ENCODE data around the gene PRRT4. TPM values are rescaled to one million over a fixed set of nuclear protein-coding genes. Genes with fewer than 3 reads are reported as not detected.

The PRRT4 gene
- total RNA-seq, 1 donor from 2014 or later: not detected

Other genes with a start within 250 kb of the PRRT4 start
- not detected in 2 replicates for gene LEP, start 120.4 kb downstream of the PRRT4 start, total RNA-seq
- gene RBM28, start 17.8 kb downstream of the PRRT4 start, total RNA-seq: 6.5 and 7.0 TPM in 2 replicates
- 54.9 and 63.5 TPM in 2 replicates for gene IMPDH1, start 48.3 kb upstream of the PRRT4 start, total RNA-seq
- 8.3 and 10.2 TPM in 2 replicates for gene HILPDA, start 94.2 kb upstream of the PRRT4 start, total RNA-seq
- gene METTL2B, start 115.1 kb upstream of the PRRT4 start, total RNA-seq: 20.1 and 22.6 TPM in 2 replicates

All from dermis microvascular lymphatic vessel endothelial cell (primary cell).